Upper lobe of left lung (tissue), 6 donors: ENCODE measurements around the gene CYP1A1. TPM values are rescaled to one million over a fixed set of nuclear protein-coding genes. Genes with fewer than 3 reads are reported as not detected.
A peak's percentile ranks its signal among the peaks of the same experiment; 100 is the strongest.

Source experiments
- ATAC-seq, 2 donors: fragments of 200-7000 bp; cut with Tn5 transposase; one replicate each; pipeline ENCODE4 v1.9.1; 2022; ENCODE audit warnings: mild to moderate bottlenecking in 2 of 2, moderate library complexity in 2 of 2; ENCODE audit not compliant: low FRiP score in 2 of 2
- DNase-seq, 2 donors: peaks; one replicate each; pipeline ENCODE4 v3.0.0-alpha.2; 2019 to 2020
- H3K27ac ChIP-seq, 4 donors: fragments of 200-600 bp; sonication (generic); one replicate each; pipeline ENCODE4 v1.5.1; 2016 to 2019
- H3K27me3 ChIP-seq, 4 donors: fragments of 200-600 bp; sonication (generic); one replicate each; pipeline ENCODE4 v1.5.1; 2017 to 2019
- H3K36me3 ChIP-seq, 4 donors: fragments of 200-600 bp; sonication (generic); one replicate each; pipeline ENCODE4 v1.5.1; 2016 to 2019
- H3K4me1 ChIP-seq, 4 donors: fragments of 200-600 bp; sonication (generic); one replicate each; pipeline ENCODE4 v1.5.1; 2018 to 2019
- H3K4me3 ChIP-seq, 4 donors: fragments of 200-600 bp; sonication (generic); one replicate each; pipeline ENCODE4 v1.5.1; 2017 to 2019; ENCODE audit warnings: mild to moderate bottlenecking in 2 of 4, moderate library complexity in 1 of 4
- H3K9me3 ChIP-seq, 4 donors: fragments of 200-600 bp; sonication (generic); one replicate each; pipeline ENCODE4 v1.5.1; 2018 to 2019
- CTCF ChIP-seq, 6 experiments: fragments of 450-650 bp in 4 of 6; fragments of 200-600 bp in 2 of 6; sonication (generic) in 2 of 6; IDR thresholded peaks; one replicate each; pipeline ENCODE4 v1.5.1; 2016 to 2019; ENCODE audit warnings: antibody characterized with exemption in 6 of 6
- EP300 ChIP-seq, 4 donors: sonication (generic); formaldehyde crosslinking; IDR thresholded peaks; one replicate each; pipeline ENCODE4 v1.5.1; 2017; ENCODE audit warnings: antibody characterized with exemption in 4 of 4, control low read depth in 2 of 4
- POLR2A ChIP-seq, 4 donors: fragments of 450-650 bp; IDR thresholded peaks; one replicate each; pipeline ENCODE4 v1.5.1; 2016 to 2017; ENCODE audit warnings: antibody characterized with exemption in 4 of 4, mild to moderate bottlenecking in 2 of 4
- POLR2AphosphoS5 ChIP-seq, 2 donors: sonication (generic); formaldehyde crosslinking; IDR thresholded peaks; one replicate each; pipeline ENCODE4 v1.5.1; 2017; ENCODE audit warnings: antibody characterized with exemption in 2 of 2
- WGBS, 2 donors: methylation state at CpG; one replicate each; pipeline ENCODE4 v1.1.5; 2017 to 2018; 5-methylcytosine and 5-hydroxymethylcytosine counted together
- total RNA-seq, 6 donors: library from RNA; depleted of rRNA in 4 of 6; stranded (reverse); fragments of >200 nt in 4 of 6; gene quantifications; one replicate each; pipeline versions ENCODE4 v1.1.0 to v1.2.1, GENCODE V29; 2016 to 2021
- donor health status: DM: no; HTN: no; CAD: no; lungs with moderate emphysema.
- donor health status: DM: no; HTN: yes; CAD: no; lungs with severe emphysema.

The CYP1A1 gene
- total RNA-seq, 6 donors from 2014 or later = 0.46 to 6.1 (median 0.92) TPM; not detected in 1

- TF ChIP-seq CTCF (IDR thresholded peaks at IDR 0.05) = peak in 2 of 6 experiments; percentile 12 to 27
- peak in 1 of 4 donors; percentile 18 for TF ChIP-seq EP300 (IDR thresholded peaks at IDR 0.05)
- TF ChIP-seq POLR2A (IDR thresholded peaks at IDR 0.05) = peak in 2 of 4 donors; percentile 30 to 56
- TF ChIP-seq POLR2AphosphoS5 (IDR thresholded peaks at IDR 0.05) = peak; percentile 85 to 94
- peak within 1 kb of the TSS; percentile 79 to 87 (median 83) for H3K27ac ChIP-seq
- DNase-seq (peak; percentile 86 to 91), ATAC-seq (peak; percentile 92 to 98)
- H3K36me3 ChIP-seq = no peaks in the 10 kb centered on the region
- 0 to 2% methylated on average over 5 to 31 of the region's 46 CpGs for WGBS, 2 donors
- peaks cover 11 to 34% (median 13%) of the 10 kb centered on the region in 4 donors for H3K4me1 ChIP-seq
- no peaks in the 10 kb centered on the region for H3K9me3 ChIP-seq
- peak within 1 kb of the TSS; percentile 52 to 93 (median 71) for H3K4me3 ChIP-seq
- no peaks in the 10 kb centered on the region for H3K27me3 ChIP-seq
Observed at GRCh38 chr15:74695597-74696397, 29.5 kb downstream of the CYP1A1 start, which contains the start of gene EDC3. Gene EDC3 (minus strand): TSS chr15:74696024. CDS start chr15:74675124, 20,900 bp downstream.

DNA sequence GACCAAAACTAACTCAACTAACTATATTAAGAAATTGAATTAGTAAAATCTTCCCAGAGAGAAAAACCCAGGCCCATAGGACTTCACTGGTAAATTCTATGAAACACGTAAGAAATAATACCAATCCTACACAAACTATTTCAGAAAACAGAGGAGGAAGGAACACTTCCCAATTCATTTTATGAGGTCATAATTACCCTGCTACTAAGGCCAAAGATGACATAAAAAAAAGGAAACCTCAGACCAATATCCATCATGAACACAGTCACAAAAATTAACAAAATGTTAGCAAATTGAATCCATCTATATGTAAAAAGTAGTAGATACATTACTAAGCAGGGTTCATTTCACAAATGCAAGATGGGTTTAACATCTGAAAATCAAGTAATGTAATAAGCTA lies 33.0 kb downstream of the CYP1A1 start:
- TF ChIP-seq CTCF (IDR thresholded peaks at IDR 0.05) (no peak), POLR2A (IDR thresholded peaks at IDR 0.05) (no peak), POLR2AphosphoS5 (IDR thresholded peaks at IDR 0.05) (no peak), EP300 (IDR thresholded peaks at IDR 0.05) (no peak)
- H3K9me3 ChIP-seq = no peaks in the 10 kb centered on the region
- H3K4me3 ChIP-seq = no peak overlapping the region
- H3K27ac ChIP-seq = no peak overlapping the region
- no peak for ATAC-seq
- peaks cover 11 to 34% (median 13%) of the 10 kb centered on the region in 4 donors for H3K4me1 ChIP-seq
- 83 to 84% methylated on average over 1 of the region's 1 CpG for WGBS, 2 donors
- H3K36me3 ChIP-seq = no peaks in the 10 kb centered on the region
- DNase-seq = no peak
- no peaks in the 10 kb centered on the region for H3K27me3 ChIP-seq

GRCh38 chr15:74683758-74684157 lies 41.6 kb downstream of the CYP1A1 start:
- no peaks in the 10 kb centered on the region for H3K9me3 ChIP-seq
- no peaks in the 10 kb centered on the region for H3K27me3 ChIP-seq
- H3K36me3 ChIP-seq = peaks cover 0 to 19% (median 6%) of the 10 kb centered on the region in 4 donors
- DNase-seq (no peak), ATAC-seq (no peak)
- H3K27ac ChIP-seq = no peak overlapping the region
- no peaks in the 10 kb centered on the region for H3K4me1 ChIP-seq
- no peak overlapping the region for H3K4me3 ChIP-seq
- WGBS, 2 donors = 94 to 95% methylated on average over 1 of the region's 1 CpG
- no peak for TF ChIP-seq POLR2A (IDR thresholded peaks at IDR 0.05)
- no peak for TF ChIP-seq EP300 (IDR thresholded peaks at IDR 0.05)
- TF ChIP-seq POLR2AphosphoS5 (IDR thresholded peaks at IDR 0.05) = no peak
- TF ChIP-seq CTCF (IDR thresholded peaks at IDR 0.05) = no peak

- WGBS, 2 donors = 86 to 94% methylated on average over 3 of the region's 3 CpGs
- no peak for DNase-seq
- TF ChIP-seq EP300 (IDR thresholded peaks at IDR 0.05) (no peak), POLR2AphosphoS5 (IDR thresholded peaks at IDR 0.05) (no peak), POLR2A (IDR thresholded peaks at IDR 0.05) (no peak), CTCF (IDR thresholded peaks at IDR 0.05) (no peak)
- Histone ChIP-seq H3K4me1 (no peaks in the 10 kb centered on the region), H3K27ac (no peak overlapping the region), H3K27me3 (no peaks in the 10 kb centered on the region), H3K36me3 (peaks cover 0 to 19% (median 6%) of the 10 kb centered on the region in 4 donors), H3K9me3 (no peaks in the 10 kb centered on the region), H3K4me3 (no peak overlapping the region)
- ATAC-seq = no peak
Observed at GRCh38 chr15:74682954-74683353, 42.4 kb downstream of the CYP1A1 start.
